GM18909 (cell line): Measurements from ENCODE around the gene PPARD.
"Not testable (repeated sequence)": the region's sequence is repeated elsewhere in the genome, so short reads cannot be mapped to it uniquely, and the experiment has no call there.

Experiments used
- ATAC-seq: cut with Tn5 transposase; IDR thresholded peaks from one replicate; pipeline ENCODE4 v1.9.1; 2021; ENCODE audit warnings: mild to moderate bottlenecking; ENCODE audit not compliant: unreplicated experiment, poor library complexity

PPARD gene

DNA sequence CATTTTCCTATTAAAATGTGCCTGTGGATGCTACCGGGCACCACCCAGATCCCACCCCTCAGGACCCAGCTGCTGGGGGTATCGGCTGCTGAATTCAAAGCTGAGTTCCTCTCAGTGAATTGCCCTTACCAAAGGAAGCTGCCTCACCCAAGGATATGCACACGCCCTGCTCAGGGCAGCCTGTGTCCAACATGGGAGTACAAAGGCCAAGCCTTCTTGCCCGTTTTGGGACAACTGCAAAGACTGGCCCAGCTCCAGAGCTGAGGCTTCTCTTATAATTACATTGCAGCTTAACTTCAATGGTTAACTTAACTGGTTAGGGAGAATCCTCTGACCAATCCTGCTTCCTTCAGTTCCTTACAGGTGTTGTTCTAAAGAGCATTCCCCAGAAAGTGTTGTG lies 89.9 kb downstream of the PPARD start:
- ATAC-seq, result no peak

GRCh38 chr6:35432702-35433101 lies 90.3 kb downstream of the PPARD start:
- not testable (repeated sequence) for ATAC-seq

DNA sequence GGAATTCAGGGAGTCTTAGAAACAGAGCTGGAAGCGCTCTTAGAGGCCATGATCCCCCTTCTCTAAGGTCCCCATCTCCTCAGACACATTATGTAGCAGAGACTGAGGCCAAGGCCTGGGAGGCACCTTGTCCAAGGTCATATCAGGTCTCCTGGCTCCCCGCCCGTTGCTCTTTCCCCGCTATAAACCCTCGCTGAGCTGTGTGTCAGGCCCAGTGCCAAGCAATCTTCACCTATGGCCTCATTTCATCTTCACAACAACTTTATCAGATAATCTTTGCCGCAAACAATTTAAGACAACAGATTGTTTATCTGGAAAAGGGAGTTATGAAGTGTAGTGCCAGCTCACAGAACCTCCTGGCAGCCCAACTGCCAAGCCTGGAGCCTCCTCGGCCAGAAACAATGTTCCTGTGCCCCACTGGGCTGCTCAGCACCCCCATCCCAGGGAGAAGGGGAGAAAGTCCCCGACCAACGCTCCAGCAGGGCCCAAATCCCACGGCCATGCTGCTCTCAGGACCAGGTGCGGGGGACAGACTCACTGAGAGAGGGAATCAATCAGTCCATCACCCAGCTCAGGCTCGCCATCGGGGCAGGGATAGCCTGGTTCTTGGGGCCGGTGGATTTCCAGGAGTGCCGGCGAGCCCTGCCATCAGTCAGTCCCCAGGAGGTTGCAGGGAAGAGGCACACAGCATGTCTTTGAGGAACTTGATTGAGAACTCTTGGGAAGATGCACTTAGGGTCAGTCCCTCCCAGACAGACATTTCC lies 92.9 kb downstream of the PPARD start:
- no peak for ATAC-seq

- ATAC-seq, result no peak
These were observed 93.9 kb downstream of the PPARD start for GRCh38 chr6:35436071-35436857.

DNA sequence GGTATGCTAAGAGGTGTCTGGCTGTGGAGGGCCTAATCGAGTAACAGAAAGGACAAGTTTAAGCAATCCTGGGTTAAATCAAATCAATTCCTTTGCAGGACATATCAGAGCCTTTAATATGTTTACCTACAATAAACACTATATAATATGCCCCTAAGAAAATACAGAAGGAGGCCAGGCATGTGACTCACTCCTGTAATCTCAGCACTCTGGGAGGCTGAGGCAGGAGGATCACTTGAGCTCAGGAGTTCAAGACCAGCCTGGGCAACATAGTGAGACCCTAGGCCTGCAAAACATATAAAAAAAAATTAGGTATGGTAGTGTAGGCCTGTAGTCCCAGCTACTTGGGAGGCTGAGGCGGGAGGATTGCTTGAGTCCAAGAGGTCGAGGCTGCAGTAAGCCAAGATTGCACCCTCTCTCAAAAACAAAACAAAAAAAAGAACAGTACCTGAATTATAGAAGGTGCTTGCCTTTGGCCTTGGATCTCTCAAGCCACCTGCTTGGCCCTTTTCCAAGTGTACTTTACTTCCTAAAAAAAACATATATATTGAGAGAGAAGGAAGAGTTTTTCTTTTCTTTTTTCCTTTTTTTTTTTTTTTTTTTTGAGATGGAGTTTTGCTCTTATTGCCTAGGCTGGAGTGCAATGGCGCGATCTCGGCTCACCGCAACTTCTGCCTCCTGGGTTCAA lies 96.2 kb downstream of the PPARD start:
- not testable (repeated sequence) for ATAC-seq

DNA sequence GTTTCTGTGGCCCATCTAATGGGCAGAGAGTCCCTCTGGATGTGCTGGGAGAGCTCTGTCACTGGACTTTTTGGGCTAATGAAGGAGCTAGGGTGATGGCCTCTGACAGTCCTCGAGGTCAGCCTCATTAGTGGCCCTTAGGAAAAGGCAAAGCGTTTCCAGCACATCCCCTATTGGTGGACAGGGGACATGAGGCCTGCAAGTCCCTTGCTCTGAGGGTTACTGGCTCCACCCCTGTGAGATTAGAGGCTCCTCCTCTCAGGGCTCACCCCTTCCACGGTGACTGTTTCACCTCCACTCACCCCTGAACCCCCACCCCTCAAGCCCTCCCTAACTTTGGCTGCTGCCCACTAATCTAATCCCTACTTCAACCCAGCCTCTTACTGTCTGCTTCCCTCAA lies 97.0 kb downstream of the PPARD start:
- ATAC-seq, result no peak

DNA sequence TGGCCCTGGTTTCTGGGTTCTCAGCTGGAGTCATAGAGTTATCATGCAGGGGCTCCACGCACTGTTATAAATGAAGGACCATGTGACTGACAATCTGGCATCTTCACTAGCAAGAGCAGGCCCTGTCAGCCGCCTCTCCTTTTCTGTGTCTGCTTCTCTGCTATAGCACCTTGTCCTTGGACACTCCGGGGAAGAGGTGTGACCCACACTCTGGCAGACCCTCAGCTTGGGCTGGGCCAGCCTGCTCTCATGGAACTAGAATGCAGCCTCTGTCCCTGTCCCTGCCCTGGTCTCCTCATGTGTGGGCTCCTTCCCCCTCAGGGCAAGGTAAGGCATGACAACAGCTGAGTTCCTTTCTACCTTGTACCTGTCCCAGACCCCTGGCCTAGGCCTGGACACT lies 98.8 kb downstream of the PPARD start:
- no peak for ATAC-seq

DNA sequence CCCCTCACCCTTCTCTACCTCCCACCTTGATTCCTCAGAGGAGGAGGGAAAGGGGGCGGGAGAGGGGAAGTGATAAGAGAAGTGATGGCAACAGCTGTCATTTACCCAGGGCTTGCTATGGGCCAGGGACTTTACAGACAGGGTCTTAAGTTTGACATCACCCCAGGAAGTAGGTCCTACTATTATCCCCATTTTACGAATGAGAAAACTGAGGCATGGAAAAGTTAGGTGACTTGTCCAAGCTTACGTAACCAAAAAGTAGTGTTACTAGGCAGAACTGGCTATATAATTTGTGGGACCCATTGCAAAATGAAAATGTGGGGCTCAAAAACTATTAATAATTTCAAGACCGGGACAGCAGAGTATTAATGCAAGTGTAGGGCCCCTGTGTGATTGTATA lies 99.3 kb downstream of the PPARD start:
- ATAC-seq, result no peak

- no peak for ATAC-seq
These were observed 100.3 kb downstream of the PPARD start for GRCh38 chr6:35442693-35443092.

DNA sequence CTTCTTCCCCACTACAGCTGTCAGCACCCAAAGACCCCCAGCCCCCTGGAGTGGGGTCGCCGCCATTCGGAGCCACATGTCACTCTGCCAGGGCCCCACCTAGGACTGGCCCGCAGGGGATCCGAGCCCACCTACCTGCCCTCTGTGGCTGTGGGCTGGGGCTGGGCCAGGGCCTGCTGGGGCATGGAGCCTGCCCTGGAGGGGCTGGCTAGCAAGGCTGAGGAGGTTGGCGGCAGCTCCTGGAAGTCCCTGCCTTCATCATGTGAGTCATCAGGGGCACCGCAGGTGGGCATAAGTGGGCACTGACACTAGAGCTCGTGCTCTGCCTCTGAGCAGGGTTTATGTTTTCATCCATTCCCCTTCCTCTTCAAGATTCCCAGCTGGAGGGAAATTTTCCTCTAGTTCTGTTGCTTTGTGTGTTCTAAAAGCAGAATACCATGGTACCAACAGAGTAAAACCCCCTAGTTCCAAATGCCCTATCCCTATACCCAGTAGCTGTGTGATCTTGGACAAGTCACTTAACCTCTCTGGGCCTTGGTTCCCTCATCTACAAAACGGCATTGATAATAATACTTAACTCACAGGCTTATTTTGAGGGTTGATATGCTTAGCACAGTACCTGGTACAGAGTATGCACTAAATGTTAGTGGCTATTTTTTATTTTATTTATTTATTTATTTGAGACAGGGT lies 101.1 kb downstream of the PPARD start:
- ATAC-seq, result no peak

GRCh38 chr6:35445691-35446090 lies 103.3 kb downstream of the PPARD start:
- no peak for ATAC-seq

GRCh38 chr6:35448191-35448590 lies 105.8 kb downstream of the PPARD start:
- ATAC-seq, result no peak

DNA sequence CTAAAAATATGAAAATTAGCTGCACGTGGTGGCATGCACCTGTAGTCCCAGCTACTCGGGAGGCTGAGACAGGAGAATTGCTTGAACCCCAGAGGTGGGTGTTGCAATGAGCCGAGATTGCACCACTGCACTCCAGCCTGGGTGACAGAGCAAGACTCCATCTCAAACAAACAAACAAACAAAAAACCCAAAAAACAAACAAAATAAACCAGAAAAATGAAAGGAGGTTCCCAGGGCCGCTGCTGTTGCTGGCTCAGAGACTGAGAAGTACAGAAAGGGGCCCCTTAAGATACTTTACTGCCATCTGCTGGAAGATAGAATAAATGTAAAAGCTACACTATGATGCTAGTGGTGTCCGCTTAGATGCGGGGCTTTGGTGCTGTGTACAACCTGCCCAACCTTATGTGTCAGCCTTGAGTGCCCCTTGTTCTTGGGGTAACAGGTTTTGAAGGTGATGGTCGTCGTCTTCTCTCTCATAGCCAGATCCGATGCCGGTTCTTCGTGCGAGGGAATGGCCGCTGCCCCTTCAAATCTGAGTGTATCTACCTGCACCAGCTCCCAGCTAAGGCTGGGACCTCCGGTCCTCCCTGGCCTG lies 107.0 kb downstream of the PPARD start:
- peak; percentile 37 for ATAC-seq

- no peak for ATAC-seq
These were observed 109.2 kb downstream of the PPARD start for GRCh38 chr6:35451354-35452182.

DNA sequence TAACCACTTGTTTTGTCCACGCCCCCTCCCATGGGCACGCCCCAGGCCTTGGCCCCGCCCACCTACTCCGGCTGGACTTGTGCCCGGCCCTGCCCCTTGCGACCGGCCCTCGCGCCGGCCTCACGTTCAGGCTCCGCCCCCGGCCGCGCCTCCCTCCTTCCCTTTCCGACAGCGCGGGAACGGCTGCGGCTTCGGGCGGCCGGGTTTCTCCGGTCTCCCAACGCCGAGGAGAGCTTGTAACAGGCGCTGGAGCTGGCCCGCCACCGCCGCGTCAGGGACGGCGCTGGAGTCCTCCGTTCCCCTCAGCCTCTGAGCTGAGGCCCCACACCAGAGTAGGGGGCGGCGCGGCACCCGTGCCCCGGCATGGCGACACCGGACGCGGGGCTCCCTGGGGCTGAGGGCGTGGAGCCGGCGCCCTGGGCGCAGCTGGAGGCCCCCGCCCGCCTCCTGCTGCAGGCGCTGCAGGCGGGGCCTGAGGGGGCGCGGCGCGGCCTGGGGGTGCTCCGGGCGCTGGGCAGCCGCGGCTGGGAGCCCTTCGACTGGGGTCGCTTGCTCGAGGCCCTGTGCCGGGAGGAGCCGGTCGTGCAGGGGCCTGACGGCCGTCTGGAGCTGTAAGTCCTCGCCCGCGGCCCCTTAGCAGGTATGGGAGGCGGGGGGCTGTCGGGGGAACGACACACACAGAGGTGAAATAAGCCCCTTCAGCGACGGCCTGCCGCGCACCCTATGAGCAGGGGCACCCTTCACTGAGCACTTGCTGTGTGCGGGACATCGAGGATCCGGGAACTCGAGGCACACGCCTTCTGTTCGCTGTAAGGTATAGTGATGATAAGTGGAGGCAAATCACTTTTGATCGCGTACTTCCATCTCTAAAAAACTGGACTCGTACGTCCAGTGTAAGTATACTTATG lies 110.1 kb downstream of the PPARD start, which contains the start of gene FANCE:
Gene FANCE, plus strand, starts transcription at position 156 of the 908 bp plus-strand sequence. Its CDS starts 208 bp downstream, at position 364.
- ATAC-seq, result peak; percentile 92

DNA sequence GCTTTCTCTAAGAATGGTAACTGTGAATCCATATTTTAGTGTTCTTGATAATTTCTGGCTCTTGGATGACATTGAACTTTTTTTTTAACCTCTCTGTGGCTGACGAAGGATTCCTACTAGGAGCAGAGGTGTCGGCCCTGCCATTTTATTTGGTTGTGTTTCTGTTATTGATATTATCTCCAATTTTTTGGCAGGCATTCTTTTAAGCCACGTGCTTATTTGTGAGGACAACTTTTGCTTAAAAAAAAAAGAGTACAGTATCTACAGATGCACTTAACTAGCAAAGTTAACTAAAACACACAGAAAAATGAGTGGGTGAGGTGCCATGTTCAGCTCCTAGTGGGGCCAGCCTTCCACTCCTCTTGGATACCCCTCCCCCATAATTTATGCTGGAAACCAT lies 110.9 kb downstream of the PPARD start:
- no peak for ATAC-seq

- no peak for ATAC-seq
These were observed 112.2 kb downstream of the PPARD start for GRCh38 chr6:35454391-35455110.

DNA sequence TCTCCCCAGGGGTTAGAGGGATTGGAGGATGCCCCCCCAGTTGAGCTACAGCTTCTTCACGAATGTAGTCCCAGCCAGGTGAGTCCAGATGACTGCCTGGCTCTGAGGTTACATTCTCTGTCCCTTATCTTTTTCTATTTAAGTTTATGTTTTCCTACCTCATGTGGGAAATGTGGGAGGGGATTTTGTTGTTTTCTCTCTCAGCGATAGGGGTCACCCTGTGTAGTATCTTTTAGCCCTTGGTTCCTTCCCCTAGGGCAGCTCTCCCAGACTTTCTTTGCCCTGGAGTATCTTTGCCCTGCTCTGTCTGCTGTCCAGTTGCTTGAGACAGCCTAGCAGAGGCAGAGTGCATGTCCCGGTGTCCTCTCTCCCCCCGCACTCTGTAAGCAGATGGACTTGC lies 115.5 kb downstream of the PPARD start:
- no peak for ATAC-seq
